ENCODE results near the gene ATP5MC2. TPM values are rescaled to one million over a fixed set of nuclear protein-coding genes. Genes with fewer than 3 reads are reported as not detected.

Gene ATP5MC2
- total RNA-seq, 1 experiment from 2014 or later, result 304 TPM

GRCh38 chr12:53700567-53700966 is 24.7 kb upstream of the ATP5MC2 start:
- H3K4me2 ChIP-seq (ENCODE audit: low read length), result no peak overlapping the region
- no peak overlapping the region for H2AFZ ChIP-seq (ENCODE audit: low read depth, low read length, poor library complexity, severe bottlenecking)
- no peaks in the 10 kb centered on the region for H3K9me2 ChIP-seq (ENCODE audit: insufficient read depth)
- no peak overlapping the region for H3K4me3 ChIP-seq (replicated peaks in 1 of 2; ENCODE audit: low read depth in 1 of 2, low read length in 2 of 2)
- TF ChIP-seq SRF (IDR thresholded peaks at IDR 0.05; ENCODE audit: low read depth), result no peak
- no peak for TF ChIP-seq POLR2A (IDR thresholded peaks at IDR 0.05; ENCODE audit: borderline replicate concordance, extremely low read depth, insufficient read depth, insufficient read length)
- no peak for TF ChIP-seq POLR2AphosphoS5 (IDR thresholded peaks at IDR 0.05; ENCODE audit: low read depth, low read length)
- TF ChIP-seq, protein P1, sequence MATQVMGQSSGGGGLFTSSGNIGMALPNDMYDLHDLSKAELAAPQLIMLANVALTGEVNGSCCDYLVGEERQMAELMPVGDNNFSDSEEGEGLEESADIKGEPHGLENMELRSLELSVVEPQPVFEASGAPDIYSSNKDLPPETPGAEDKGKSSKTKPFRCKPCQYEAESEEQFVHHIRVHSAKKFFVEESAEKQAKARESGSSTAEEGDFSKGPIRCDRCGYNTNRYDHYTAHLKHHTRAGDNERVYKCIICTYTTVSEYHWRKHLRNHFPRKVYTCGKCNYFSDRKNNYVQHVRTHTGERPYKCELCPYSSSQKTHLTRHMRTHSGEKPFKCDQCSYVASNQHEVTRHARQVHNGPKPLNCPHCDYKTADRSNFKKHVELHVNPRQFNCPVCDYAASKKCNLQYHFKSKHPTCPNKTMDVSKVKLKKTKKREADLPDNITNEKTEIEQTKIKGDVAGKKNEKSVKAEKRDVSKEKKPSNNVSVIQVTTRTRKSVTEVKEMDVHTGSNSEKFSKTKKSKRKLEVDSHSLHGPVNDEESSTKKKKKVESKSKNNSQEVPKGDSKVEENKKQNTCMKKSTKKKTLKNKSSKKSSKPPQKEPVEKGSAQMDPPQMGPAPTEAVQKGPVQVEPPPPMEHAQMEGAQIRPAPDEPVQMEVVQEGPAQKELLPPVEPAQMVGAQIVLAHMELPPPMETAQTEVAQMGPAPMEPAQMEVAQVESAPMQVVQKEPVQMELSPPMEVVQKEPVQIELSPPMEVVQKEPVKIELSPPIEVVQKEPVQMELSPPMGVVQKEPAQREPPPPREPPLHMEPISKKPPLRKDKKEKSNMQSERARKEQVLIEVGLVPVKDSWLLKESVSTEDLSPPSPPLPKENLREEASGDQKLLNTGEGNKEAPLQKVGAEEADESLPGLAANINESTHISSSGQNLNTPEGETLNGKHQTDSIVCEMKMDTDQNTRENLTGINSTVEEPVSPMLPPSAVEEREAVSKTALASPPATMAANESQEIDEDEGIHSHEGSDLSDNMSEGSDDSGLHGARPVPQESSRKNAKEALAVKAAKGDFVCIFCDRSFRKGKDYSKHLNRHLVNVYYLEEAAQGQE (IDR thresholded peaks at IDR 0.05; ENCODE audit: low read depth), result no peak
- no peak for TF ChIP-seq ELF1 (IDR thresholded peaks at IDR 0.05; ENCODE audit: borderline replicate concordance, low read depth)
- no peak for TF ChIP-seq JUND (IDR thresholded peaks at IDR 0.05)
- no peak for TF ChIP-seq FOSL1 (IDR thresholded peaks at IDR 0.05; ENCODE audit: low read depth)
- no peak for TF ChIP-seq TCF7L2 (IDR thresholded peaks at IDR 0.05; ENCODE audit: borderline replicate concordance, extremely low read depth, insufficient read depth, insufficient read length)
- no peak for TF ChIP-seq RAD21 (IDR thresholded peaks at IDR 0.05; ENCODE audit: low read depth)
- no peak for TF ChIP-seq CEBPB (IDR thresholded peaks at IDR 0.05; ENCODE audit: low read depth)
- TF ChIP-seq SP1 (IDR thresholded peaks at IDR 0.05; ENCODE audit: low read depth), result no peak
- TF ChIP-seq MAX (IDR thresholded peaks at IDR 0.05), result no peak
- TF ChIP-seq ZFX (IDR thresholded peaks at IDR 0.05), result no peak
- H3K9ac ChIP-seq (ENCODE audit: low read length), result no peak overlapping the region
- H3K4me1 ChIP-seq (ENCODE audit: control insufficient read depth in 1 of 2, insufficient read depth in 2 of 2, low read length in 2 of 2), result peaks cover 7 to 18% of the 10 kb centered on the region in 2 experiments
- no peaks in the 10 kb centered on the region for H3K79me2 ChIP-seq (ENCODE audit: insufficient read depth, low read length)
- no TSS peak for BruUV-seq (replicated peaks)
- H3K27me3 ChIP-seq (ENCODE audit: insufficient read depth, low read length), result peaks cover 8% of the 10 kb centered on the region
- no peaks in the 10 kb centered on the region for H3K36me3 ChIP-seq (ENCODE audit: control insufficient read depth in 1 of 2, insufficient read depth in 2 of 2, low read length in 2 of 2)
- intact Hi-C loops (cut with micrococcal nuclease), result loop anchor here (5.0 kb wide), 1 partner anchor 517 kb away; no protein-coding TSS in a partner anchor
- ChIA-PET RAD21 (ENCODE audit: low non-redundant PET in 1 of 2, low total read pairs in 2 of 2, uncharacterized antibody in 2 of 2, unreplicated experiment in 2 of 2) (interaction anchor here (0.9 to 1.2 kb wide), 3 partner anchors 43 to 47 kb away, joined by 3 read pairs; no protein-coding TSS in a partner anchor), POLR2A (interaction anchor here (1.3 kb wide), 1 partner anchor 45 kb away, joined by 4 read pairs; no protein-coding TSS in a partner anchor), CTCF (interaction anchor here (1.4 to 2.7 kb wide), 2 partner anchors 45 to 57 kb away, joined by 5 to 59 read pairs; no protein-coding TSS in a partner anchor)
- ATAC-seq (no peak), DNase-seq (ENCODE audit: low read depth, low spot score) (no peak)
- H3K9me3 ChIP-seq (ENCODE audit: control insufficient read depth in 1 of 2, insufficient read depth in 1 of 2, low read depth in 1 of 2, low read length in 2 of 2), result no peaks in the 10 kb centered on the region
- H3K27ac ChIP-seq (ENCODE audit: low read depth, low read length), result no peak overlapping the region
- H4K20me1 ChIP-seq (ENCODE audit: insufficient read depth), result no peaks in the 10 kb centered on the region

All from HCT116 (cell line).